GM12872 (cell line): ENCODE measurements around the gene C1QL2.

Experiments
- TF ChIP-seq, protein P1 (sequence below): IDR thresholded peaks from 3 replicates; pipeline ENCODE4 v1.5.1; 2011; ENCODE audit warnings: low read depth, mild to moderate bottlenecking, low read length, moderate library complexity; ENCODE audit not compliant: insufficient read depth

Gene C1QL2

DNA sequence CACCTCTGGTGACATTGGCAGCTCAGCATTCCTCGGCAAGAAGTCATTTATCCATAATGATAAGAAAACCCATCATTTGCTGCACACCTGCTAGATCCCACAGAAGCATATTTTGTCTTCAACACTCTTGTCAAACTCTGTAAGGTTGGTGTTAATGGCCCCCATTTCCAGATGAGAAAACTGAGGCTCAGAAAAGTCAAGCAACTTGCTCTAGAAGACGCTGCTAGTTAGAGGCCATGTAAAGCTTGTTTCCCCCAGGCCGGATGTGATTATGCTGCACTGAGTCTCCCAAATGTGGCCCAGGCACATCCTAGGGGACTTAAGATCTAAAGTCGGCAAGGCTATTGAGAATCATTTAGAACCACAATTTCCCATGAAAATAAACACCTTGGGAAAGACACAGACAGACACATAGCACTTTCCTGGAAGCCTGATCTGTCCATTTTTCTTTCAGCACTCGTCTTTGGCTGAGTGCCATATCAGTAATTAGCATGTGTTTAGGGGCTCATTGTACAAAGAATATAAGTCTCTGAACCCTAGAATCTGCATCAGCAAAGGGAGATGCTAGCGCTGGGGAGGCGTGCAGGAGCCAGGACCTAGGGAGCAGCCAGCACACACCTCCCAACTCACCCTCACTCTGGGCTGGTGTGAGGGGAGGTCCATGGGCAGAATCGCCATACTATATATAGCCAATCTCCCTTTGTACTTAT is 39.3 kb downstream of the C1QL2 start:
- TF ChIP-seq, protein P1, sequence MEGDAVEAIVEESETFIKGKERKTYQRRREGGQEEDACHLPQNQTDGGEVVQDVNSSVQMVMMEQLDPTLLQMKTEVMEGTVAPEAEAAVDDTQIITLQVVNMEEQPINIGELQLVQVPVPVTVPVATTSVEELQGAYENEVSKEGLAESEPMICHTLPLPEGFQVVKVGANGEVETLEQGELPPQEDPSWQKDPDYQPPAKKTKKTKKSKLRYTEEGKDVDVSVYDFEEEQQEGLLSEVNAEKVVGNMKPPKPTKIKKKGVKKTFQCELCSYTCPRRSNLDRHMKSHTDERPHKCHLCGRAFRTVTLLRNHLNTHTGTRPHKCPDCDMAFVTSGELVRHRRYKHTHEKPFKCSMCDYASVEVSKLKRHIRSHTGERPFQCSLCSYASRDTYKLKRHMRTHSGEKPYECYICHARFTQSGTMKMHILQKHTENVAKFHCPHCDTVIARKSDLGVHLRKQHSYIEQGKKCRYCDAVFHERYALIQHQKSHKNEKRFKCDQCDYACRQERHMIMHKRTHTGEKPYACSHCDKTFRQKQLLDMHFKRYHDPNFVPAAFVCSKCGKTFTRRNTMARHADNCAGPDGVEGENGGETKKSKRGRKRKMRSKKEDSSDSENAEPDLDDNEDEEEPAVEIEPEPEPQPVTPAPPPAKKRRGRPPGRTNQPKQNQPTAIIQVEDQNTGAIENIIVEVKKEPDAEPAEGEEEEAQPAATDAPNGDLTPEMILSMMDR: no peak

DNA sequence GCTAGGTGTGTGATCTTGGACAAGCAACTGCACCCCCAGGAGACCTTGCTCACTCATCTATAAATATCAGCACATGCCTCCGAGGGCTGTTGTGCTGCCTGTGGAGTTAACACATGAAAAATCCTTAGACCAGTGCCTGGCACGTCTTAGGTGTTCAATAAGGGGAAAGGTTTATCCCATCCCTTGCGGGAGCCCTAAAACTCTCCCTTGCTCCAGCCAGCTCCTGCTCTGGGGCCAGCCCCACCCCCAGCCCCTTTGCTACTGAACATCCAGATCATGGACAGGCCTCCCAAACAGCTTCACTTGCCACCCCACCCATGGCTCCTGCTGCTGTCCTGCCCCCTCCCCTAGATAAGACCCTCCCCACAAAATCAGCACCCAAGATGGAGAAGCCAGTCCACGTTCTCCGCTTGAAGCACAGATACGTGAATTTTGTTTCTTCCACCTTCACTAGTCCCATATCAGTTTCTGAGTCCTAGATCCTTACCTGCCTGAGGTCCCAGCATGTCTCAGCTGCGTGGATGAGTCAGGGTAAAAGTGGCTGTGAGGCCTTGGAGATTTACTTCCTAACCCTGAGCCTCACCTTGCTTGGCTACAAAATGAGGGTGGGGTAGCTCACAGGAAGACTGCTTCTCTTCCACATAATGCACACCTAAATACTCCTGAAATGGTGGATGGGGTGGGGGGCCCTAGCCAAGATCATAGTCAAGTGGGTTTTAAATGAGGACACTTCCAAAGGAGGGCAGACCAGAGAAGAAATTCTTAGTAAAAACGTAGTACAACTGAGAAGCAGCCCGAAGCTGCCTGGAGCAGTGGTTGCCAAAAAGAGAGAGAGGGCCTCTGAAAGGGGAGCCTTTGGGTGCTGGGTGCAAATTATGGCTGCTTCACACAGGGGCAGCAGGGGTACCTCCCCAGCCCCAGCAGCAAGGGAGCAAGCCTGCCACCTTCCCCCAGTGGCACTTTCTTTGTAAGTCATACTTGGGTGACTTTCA is 40.4 kb downstream of the C1QL2 start:
- TF ChIP-seq, protein P1: no peak

DNA sequence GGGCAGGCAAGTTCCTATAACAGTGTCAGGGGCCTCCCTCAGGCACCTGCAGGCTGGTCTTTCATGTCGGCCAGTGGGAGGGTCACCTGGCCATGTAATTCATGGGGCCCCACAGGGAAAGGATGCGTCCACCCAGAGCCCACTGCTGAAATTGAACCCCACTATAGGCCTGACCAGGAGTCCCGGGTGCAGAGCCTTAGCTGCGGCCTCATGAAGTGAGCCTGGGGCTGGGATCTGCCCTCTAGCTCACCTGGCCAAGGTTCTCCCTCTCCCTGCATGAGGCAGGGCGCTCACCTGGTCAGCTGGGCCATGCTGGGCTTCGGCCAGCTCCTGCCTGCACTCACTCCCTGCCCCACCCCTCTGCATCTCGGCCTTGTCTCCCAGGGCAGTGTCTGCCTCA is 41.1 kb downstream of the C1QL2 start:
- TF ChIP-seq, protein P1: no peak

DNA sequence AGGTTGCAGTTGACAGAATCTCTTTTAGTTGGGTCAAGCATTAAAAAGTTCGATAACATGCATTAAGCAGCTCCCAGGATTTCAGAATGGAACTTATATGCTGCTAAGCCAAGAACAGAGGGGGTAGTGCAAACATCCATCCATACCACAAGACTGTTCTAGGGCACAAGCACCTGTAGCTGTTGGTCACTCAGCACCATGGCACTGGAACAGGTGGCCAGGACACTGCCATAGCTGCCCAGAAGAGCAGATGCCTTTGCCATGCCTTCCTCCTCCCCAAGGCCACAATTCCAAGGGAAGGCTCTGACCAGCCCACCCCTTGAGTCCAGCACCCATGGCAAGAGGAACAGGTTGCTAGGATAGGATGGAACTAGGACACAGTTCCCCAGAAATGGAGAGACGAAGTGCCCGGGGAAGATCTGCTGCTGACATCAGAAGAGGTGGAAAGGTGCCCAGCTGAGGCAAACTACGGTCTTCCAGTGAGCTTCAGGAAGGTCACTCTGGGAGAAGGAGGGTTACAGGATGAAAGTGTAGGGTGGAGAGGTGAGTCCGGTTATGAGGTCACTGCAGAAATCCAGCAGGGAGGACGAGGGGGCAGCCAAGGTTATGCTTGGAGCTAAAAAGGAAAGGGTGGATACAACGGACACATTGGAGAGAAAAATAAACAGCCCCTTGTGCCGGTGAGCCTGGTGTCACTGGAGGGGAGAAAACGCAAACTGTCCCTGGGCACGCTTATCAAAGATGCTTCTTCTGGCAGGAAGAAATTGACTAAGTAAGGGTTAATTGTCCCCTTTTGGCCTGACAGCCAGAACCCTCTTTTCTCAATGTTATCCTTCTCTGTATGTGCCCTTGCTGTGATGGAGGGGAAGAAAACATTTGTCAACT is 41.9 kb downstream of the C1QL2 start:
- TF ChIP-seq, protein P1: no peak

DNA sequence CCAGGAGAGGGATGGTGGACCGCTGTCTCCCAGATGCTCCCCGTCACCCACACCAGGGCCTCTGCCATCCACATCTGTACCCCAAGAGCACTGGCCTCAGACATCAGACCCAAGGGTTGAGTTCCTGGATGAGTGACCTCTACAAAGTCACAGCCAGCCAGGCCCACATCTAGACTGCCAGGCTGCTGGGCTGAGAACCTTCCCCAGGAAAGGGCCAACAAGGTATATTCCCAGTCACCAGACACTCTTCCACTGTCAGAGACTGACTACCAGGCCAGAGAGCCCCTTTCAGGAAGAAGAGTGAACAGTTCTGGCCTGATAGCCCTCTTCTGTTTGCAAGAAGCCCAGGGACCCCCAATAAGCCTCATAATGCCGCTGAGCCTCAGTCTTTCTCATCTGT is 44.3 kb downstream of the C1QL2 start:
- TF ChIP-seq, protein P1: no peak

DNA sequence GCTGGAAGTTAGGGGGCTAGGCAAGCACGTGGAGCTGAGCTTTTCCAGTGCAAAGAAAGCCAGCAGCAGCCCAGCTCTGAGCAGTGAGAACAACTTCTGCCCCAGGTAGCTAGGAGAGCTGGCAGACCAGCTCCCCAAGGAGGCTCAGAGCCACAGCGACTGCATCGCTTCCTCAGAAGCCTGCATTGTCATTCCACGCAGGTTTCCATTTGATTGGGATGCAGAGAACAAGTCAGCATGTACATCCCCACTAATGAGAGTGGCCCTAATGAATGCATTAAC is 45.1 kb downstream of the C1QL2 start:
- TF ChIP-seq, protein P1: no peak
